Eye (tissue), 1 donor: ENCODE data around the gene NSUN2.

Experiments
- DNase-seq: peaks from one replicate; pipeline ENCODE4 v3.0.0-alpha.2; 2015

Gene NSUN2

GRCh38 chr5:6602441-6602840, 30.4 kb downstream of the NSUN2 start:
- no peak for DNase-seq

DNA sequence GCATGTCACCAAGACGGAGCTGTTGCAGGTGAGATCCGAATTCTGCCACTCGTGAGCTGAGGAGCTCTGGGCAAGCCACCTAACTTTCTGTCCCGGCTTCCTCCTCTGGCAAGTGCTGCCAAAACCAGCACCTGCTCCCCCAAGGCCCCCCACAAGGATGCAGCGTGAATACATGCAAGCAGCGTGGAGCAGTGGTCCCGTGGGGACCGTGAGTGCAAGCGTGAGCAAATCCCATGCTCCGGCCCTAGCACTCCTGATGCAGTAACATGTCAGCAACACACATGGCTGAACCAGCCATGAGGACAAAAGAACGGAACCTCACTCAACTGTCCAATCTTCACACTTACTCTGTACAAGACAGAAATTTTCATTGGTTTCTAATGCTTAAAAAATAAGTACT, 31.0 kb downstream of the NSUN2 start:
- peak; percentile 62 for DNase-seq

DNA sequence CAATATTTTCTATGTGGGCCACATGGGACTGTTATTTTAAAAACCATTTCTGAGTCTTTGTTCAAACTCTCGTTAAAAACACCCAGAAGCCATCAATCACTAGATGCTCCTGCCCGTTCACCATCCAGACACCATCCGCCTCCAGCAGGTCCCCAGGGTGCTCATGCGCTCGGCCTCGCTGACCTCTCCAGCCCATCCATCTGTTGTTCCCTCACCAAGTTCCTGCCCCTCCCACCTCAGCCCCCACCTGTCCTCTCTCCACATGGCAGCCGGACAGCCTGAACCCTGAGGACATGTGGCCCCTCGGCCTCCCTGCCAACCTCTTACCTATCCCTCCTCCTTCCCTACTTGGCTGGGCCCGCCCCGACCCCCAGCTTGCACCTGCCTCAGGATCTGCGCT, 31.6 kb downstream of the NSUN2 start:
- peak; percentile 37 for DNase-seq

DNA sequence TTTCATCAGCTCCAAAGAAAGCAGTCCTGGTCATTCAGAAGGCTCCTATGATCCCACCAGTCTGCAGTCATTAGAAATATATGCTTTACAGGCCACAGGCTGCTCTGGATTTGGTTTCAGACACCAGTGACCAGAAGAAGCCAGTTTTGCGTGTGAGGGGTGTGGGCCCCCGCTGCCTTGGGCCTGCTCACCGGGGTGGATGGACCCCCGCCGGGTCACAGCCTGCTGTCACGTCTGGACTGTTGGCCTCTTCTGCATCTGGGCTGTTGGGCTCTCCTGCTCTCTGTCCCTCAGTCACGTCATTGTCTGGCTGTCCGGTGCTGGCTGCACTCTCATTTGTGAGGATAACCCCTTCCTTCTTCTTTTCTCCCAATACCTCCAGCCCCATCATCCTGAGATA, 33.1 kb downstream of the NSUN2 start:
- no peak for DNase-seq

- no peak for DNase-seq
Observed at GRCh38 chr5:6598351-6598900, 34.4 kb downstream of the NSUN2 start.

DNA sequence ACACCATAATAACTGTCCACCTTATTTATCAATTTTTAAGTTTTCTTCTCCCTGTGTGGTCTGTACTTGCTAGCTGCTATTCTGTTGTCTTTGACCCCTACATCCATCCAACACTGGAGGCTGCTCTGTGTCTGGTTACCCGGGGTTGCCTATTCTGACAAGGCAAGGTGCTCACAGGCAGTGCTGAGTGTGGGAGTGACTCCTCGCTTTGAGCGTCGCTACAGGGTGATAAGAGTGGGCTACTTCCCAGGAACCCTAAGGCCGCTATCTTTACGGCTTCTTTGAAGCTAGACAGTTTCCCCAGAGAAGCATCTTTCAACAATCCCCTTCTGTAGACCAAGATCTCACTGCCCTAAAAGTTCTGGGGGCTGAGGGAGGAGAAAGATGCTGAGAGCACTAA, 35.3 kb downstream of the NSUN2 start:
- DNase-seq = no peak

- DNase-seq = no peak
Observed at GRCh38 chr5:6596388-6596787, 36.5 kb downstream of the NSUN2 start.

DNA sequence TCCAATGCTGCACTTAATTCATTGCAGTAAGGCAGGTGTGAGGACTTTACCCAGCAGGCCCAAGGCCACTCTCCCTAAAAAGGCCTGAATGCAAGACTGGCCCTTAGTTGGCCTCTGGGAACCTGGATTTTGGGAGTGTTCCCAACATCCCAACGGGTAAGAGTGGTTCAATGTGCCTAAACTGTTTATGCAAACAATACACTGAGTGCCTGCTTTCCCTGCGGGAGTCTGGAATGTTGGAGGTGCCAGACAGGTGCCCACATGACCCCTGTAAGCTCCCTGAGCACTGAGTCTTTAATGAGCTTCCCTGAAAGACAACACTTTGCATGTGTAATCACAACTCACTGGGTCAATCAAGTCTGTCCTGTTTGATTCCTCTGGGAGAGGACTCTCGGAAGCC, 37.4 kb downstream of the NSUN2 start:
- DNase-seq = no peak

- no peak for DNase-seq
Observed at GRCh38 chr5:6594066-6594465, 38.8 kb downstream of the NSUN2 start.

DNA sequence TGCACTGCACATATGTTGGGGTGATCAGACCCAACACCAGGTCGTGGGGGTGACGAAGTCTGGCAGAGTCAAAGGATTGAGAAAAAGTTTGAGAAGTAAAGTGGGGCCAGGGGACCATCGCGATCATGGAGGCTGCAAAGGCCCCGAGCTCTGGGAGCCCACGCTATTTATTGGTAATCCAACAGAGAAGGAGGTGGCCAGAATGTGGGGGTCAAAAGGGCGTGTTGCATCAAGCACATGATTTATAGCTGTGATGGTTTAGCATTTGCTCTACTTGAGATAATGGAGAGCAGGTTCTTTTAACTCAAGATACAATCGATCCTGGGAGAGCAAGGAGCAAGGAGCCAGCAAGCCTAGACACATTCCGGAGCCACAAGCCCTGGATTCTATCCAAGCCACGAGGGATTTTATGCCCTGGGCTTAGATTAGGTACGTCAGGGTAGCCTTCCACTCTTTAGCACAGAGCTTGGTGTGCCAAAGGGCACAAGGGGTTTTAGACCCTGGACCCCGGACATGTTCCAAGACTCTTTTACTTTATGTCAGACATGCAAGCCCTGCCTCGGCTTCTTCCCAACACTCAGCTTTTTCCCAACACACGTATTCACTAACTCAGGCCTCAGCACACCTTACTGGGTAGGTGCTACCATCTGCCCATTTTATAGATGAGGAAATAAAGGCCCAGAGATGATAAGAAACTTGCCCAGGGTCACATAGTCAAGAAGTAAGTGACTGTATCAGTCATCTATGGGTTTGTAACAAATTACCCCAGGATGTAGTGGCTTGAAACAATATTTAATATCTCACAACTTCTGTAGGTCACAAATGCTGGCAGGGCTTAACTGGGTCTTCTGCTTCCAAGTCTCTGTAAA, 39.5 kb downstream of the NSUN2 start:
- DNase-seq = no peak

DNA sequence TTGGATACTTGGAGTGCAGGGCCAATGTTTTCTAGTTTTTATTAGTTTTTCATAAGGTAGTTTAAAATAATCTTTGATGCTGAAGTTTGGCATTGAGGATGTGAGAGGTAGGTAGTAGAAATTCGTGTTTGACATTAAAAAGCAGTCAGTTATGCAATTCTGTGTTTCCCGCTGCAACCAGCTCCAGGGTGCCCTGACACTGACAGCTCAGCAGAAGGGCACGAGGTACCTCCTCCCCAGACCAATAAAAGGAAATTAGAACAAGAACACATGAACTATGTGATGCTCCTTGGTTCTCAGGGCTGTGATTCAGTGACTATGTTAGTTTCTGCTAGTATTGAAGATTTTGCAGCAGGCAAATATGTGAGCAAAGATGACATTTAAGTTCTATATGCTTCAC, 40.2 kb downstream of the NSUN2 start:
- DNase-seq = no peak

- DNase-seq = no peak
Observed at GRCh38 chr5:6591671-6592288, 41.1 kb downstream of the NSUN2 start.

DNA sequence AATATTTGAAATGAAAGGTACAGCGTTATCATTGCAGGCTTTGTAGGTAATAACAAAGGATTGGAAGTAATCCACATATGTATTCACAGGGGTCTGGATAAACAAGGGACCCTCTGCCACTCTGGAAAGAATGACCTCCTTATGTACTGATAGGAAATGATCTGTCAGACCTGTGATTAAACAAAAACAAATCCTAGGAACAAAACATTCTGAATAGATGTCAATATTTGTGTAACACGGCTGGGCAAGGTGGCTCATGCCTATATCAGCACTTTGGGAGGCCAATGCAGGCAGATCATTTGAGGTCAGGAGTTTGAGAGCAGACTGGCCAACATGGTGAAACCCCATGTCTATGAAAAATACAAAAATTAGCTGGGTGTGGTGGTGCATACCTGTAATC, 42.3 kb downstream of the NSUN2 start:
- no peak for DNase-seq

GRCh38 chr5:6587171-6587570, 45.7 kb downstream of the NSUN2 start:
- no peak for DNase-seq

GRCh38 chr5:6586647-6587042, 46.2 kb downstream of the NSUN2 start:
- DNase-seq = no peak

DNA sequence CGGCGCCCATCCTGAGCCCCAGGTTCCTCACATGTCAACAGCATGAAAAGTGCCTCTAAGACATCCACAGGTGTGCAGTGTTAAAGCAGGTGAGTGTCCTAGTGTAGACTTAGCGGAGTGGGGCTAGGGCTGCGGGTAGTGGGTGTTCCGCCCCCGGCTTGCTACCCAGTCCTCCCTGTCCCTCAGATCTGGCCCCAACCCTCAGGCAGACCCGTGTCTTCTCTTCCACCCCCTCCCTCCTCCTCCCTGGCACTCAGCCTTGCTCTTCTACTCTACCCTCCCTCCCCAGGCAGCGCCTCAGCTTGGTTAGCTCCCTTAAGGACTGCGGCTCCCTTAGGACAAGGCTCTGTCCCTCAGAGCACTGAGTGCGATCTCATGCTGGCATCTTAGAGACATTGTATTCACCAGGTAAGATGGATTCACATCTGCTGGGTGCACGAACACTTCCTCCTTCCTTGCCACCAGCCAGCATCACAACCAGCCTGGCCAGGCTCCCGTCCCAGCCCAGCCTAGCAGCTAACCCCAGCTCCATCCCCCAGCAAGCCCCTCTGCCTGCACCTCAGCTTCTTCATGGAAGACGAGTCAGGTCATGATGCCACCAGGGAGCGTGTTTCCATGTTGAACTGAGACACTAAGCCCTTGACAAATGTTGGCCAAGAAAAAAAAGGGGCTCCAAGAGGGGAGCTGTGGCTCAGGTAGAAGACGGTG, 46.8 kb downstream of the NSUN2 start:
- no peak for DNase-seq

DNA sequence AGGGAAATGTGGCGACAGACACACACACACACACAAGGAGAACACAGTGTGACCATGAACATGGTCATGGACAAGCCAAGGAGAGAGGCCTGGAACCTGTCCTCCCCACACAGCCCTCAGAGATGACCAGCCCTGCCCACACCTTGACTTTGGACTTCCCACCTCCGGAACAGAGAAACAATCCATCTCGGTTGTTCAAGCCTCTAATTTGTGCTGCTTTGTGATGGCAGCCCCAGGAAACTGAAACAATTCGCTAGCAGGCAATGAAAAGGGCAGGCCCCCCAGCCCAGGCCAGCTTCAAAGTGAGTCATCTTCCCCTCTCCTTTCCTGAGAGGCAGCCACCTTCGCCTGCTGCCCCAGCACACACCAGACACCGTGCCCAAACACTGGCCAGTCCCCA, 47.7 kb downstream of the NSUN2 start:
- DNase-seq = no peak

DNA sequence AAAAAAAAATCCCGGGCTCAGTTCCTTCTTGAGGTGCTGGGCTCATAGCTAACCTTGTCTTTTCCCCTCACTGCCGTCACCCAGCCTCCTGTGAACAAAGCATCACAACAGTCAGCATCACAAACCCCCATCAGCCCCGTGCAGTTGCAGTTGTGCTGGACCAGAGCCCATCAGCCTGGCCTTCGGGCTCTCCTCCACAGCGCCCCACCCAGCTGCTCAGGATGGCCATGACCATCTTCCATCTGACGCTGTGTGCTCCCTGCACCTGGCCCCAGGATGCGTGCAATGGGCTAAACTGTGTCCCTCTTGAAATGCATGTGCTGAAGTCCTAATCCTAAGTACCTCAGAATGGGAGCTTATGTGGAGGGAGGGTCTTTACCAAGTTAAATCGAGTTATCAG, 48.1 kb downstream of the NSUN2 start:
- DNase-seq = no peak

DNA sequence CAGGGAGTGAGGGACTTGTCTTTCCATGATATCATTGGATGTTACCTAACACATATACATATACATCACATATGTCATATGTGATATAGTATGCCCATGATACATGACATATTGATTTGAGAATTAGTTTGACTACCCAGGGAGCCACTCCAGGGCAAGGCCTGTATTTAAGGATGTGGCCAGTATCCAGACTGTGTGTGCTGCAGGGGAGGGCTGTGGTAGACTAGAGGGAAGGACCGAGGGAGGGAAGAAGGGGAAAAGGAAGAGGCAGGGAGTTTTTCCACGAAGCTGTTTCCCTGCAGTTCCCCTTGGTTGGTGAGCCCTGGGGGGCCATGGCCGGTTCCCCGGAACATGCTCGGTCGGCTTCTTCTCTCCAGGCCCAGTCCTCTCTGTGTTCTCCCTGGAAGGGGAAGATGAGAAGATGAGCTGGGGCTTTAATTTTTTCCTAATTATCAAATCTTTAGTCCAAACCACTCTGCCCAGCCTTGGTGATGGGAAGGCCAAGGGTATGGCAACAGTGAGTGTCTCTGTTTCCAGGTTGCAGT, 48.7 kb downstream of the NSUN2 start:
- DNase-seq = peak; percentile 20

- peak; percentile 82 for DNase-seq
Observed at GRCh38 chr5:6583049-6583880, 49.6 kb downstream of the NSUN2 start.

GRCh38 chr5:6582507-6583048, 50.3 kb downstream of the NSUN2 start:
- DNase-seq = peak; percentile 16
